HL-60 (cell line): ENCODE data around the gene UBE2G1.

Experiments used
- GABPA ChIP-seq: IDR thresholded peaks from 2 replicates; pipeline ENCODE4 v1.6.1; 2012; ENCODE audit warnings: low read depth
- TF ChIP-seq, protein P1 (sequence below): IDR thresholded peaks from one replicate; pipeline ENCODE4 v1.5.1; 2011; ENCODE audit warnings: low read length, control low read depth, inconsistent platforms; ENCODE audit not compliant: insufficient read depth
- TF ChIP-seq, protein P2 (sequence below): IDR thresholded peaks from 2 replicates; pipeline ENCODE4 v1.6.1; 2012; ENCODE audit warnings: low read depth; ENCODE audit not compliant: insufficient replicate concordance

DNA sequence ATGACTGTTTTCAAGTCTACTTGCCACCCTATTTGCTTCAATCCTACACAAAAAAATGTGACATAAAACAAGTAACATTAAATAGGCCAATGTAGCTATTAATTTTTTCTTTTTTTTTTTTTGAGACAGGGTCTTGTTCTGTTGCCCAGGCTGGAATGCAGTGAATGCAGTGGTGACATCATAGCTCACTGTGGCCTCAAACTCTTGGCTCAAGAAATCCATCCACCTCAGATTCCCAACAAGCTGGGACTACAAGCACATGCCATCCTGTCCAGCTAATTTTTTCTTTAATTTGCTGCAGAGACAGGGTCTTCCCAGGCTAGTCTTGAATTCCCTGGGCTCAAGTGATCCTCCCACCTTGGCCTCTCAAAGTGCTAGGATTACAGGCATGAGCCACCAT is 132.1 kb downstream of the UBE2G1 start:
- TF ChIP-seq, protein P1, sequence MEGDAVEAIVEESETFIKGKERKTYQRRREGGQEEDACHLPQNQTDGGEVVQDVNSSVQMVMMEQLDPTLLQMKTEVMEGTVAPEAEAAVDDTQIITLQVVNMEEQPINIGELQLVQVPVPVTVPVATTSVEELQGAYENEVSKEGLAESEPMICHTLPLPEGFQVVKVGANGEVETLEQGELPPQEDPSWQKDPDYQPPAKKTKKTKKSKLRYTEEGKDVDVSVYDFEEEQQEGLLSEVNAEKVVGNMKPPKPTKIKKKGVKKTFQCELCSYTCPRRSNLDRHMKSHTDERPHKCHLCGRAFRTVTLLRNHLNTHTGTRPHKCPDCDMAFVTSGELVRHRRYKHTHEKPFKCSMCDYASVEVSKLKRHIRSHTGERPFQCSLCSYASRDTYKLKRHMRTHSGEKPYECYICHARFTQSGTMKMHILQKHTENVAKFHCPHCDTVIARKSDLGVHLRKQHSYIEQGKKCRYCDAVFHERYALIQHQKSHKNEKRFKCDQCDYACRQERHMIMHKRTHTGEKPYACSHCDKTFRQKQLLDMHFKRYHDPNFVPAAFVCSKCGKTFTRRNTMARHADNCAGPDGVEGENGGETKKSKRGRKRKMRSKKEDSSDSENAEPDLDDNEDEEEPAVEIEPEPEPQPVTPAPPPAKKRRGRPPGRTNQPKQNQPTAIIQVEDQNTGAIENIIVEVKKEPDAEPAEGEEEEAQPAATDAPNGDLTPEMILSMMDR, result no peak
- TF ChIP-seq, protein P2, sequence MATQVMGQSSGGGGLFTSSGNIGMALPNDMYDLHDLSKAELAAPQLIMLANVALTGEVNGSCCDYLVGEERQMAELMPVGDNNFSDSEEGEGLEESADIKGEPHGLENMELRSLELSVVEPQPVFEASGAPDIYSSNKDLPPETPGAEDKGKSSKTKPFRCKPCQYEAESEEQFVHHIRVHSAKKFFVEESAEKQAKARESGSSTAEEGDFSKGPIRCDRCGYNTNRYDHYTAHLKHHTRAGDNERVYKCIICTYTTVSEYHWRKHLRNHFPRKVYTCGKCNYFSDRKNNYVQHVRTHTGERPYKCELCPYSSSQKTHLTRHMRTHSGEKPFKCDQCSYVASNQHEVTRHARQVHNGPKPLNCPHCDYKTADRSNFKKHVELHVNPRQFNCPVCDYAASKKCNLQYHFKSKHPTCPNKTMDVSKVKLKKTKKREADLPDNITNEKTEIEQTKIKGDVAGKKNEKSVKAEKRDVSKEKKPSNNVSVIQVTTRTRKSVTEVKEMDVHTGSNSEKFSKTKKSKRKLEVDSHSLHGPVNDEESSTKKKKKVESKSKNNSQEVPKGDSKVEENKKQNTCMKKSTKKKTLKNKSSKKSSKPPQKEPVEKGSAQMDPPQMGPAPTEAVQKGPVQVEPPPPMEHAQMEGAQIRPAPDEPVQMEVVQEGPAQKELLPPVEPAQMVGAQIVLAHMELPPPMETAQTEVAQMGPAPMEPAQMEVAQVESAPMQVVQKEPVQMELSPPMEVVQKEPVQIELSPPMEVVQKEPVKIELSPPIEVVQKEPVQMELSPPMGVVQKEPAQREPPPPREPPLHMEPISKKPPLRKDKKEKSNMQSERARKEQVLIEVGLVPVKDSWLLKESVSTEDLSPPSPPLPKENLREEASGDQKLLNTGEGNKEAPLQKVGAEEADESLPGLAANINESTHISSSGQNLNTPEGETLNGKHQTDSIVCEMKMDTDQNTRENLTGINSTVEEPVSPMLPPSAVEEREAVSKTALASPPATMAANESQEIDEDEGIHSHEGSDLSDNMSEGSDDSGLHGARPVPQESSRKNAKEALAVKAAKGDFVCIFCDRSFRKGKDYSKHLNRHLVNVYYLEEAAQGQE, result no peak
- TF ChIP-seq GABPA, result no peak
